GM23248 (cell line): ENCODE measurements around the gene OR6Y1.

Experiments used
- EZH2 ChIP-seq: fragments of 200-600 bp; sonication (generic); IDR thresholded peaks from 2 replicates; pipeline ENCODE4 v1.6.1; 2018; ENCODE audit warnings: antibody characterized with exemption, mild to moderate bottlenecking; ENCODE audit not compliant: insufficient read depth, poor library complexity, severe bottlenecking
- EZH2phosphoT487 ChIP-seq: fragments of 200-600 bp; sonication (generic); IDR thresholded peaks from 2 replicates; pipeline ENCODE4 v1.6.1; 2018; ENCODE audit warnings: antibody characterized with exemption, moderate library complexity, mild to moderate bottlenecking, low read depth; ENCODE audit not compliant: insufficient read depth

- TF ChIP-seq EZH2, result no peak
- no peak for TF ChIP-seq EZH2phosphoT487
Observed at GRCh38 chr1:158520021-158520420, 34.2 kb downstream of the OR6Y1 start.
